Heart left ventricle (tissue), 13 donors: ENCODE data around the gene LIMS2.

ENCODE experiments used
- CTCF ChIP-seq, 12 donors: fragments of 200-600 bp; sonication (generic) in 4 of 12; IDR thresholded peaks; one replicate each; pipeline versions ENCODE4 v1.5.0 to v1.8.0; 2018 to 2022; ENCODE audit warnings: antibody characterized with exemption in 12 of 12, mild to moderate bottlenecking in 5 of 12
- POLR2A ChIP-seq, 2 donors: fragments of 450-650 bp; IDR thresholded peaks; one replicate each; pipeline ENCODE4 v1.6.1; 2017; ENCODE audit warnings: antibody characterized with exemption in 2 of 2, mild to moderate bottlenecking in 2 of 2, moderate library complexity in 2 of 2
- donor health status: ischemic (EF 13 %, LVEDD 7.1; RV severe dilation, severe dysfunction).
- donor health status: DM: no; HTN: yes; CAD: no.
- donor health status: DM: no; HTN: no; CAD: no.
- donor health status: ischemic (EF 25% LVEDD 6.9; RV normal size, moderate dysfunction).
- donor health status: ischemic (EF 25% LVEDD 5.7; RV mildly dilated, moderate dysfunction).
- donor health status: ischemic (EF 35%, LVEDD 5.7; RV mildly dilated, moderate dysfunction).
- donor health status: nonischemic (EF 11% LVEDD 7.7; RV severe dilation, severe dysfunction).
- donor health status: DM: yes; HTN: yes; CAD: no.
- donor health status: PGD.
- donor health status: ischemic (EF 29% LVEDD 5.4; RV normal size, mild dysfunction).
- donor health status: nonischemic (EF 23%, LVEDD 6.1; RV moderate dilation, normal function).

- TF ChIP-seq POLR2A (IDR thresholded peaks at IDR 0.05) (no peak), CTCF (IDR thresholded peaks at IDR 0.05) (no peak)
Measured at GRCh38 chr2:127625572-127625951, 49.8 kb downstream of the LIMS2 start.
